GM19438 (cell line): ENCODE measurements around the gene RNF150.

Experiments used
- ATAC-seq: cut with Tn5 transposase; IDR thresholded peaks from one replicate; pipeline ENCODE4 v1.9.1; 2021; ENCODE audit warnings: low read depth; ENCODE audit not compliant: unreplicated experiment

Gene RNF150

GRCh38 chr4:140989944-140990343 lies 143.3 kb downstream of the RNF150 start:
- ATAC-seq, result no peak

GRCh38 chr4:140986045-140986444 lies 147.2 kb downstream of the RNF150 start:
- no peak for ATAC-seq

GRCh38 chr4:140982613-140983340 lies 150.5 kb downstream of the RNF150 start:
- ATAC-seq, result no peak

GRCh38 chr4:140980426-140981200 lies 152.7 kb downstream of the RNF150 start:
- ATAC-seq, result no peak

- no peak for ATAC-seq
Measured at GRCh38 chr4:140976768-140977167, 156.5 kb downstream of the RNF150 start.

- ATAC-seq, result no peak
Measured at GRCh38 chr4:140971077-140971792, 162.0 kb downstream of the RNF150 start.

- ATAC-seq, result no peak
Measured at GRCh38 chr4:140969296-140969695, 164.0 kb downstream of the RNF150 start.

GRCh38 chr4:140968371-140968770 lies 164.9 kb downstream of the RNF150 start:
- no peak for ATAC-seq

GRCh38 chr4:140963883-140964282 lies 169.4 kb downstream of the RNF150 start:
- no peak for ATAC-seq

GRCh38 chr4:140955641-140956040 lies 177.6 kb downstream of the RNF150 start:
- ATAC-seq, result no peak

GRCh38 chr4:140952717-140953116 lies 180.6 kb downstream of the RNF150 start:
- ATAC-seq, result no peak

- no peak for ATAC-seq
Measured at GRCh38 chr4:140947506-140947905, 185.8 kb downstream of the RNF150 start.

GRCh38 chr4:140945106-140945505 lies 188.2 kb downstream of the RNF150 start:
- no peak for ATAC-seq

- no peak for ATAC-seq
Measured at GRCh38 chr4:140944572-140944971, 188.7 kb downstream of the RNF150 start.

- ATAC-seq, result no peak
Measured at GRCh38 chr4:140944199-140944515, 189.1 kb downstream of the RNF150 start.

- ATAC-seq, result no peak
Measured at GRCh38 chr4:140943486-140944198, 189.6 kb downstream of the RNF150 start.

- no peak for ATAC-seq
Measured at GRCh38 chr4:140940589-140940988, 192.7 kb downstream of the RNF150 start.

GRCh38 chr4:140937866-140938265 lies 195.4 kb downstream of the RNF150 start:
- ATAC-seq, result no peak

GRCh38 chr4:140935254-140935653 lies 198.0 kb downstream of the RNF150 start:
- ATAC-seq, result no peak

GRCh38 chr4:140932501-140933045 lies 200.7 kb downstream of the RNF150 start:
- no peak for ATAC-seq

GRCh38 chr4:140931911-140932310 lies 201.4 kb downstream of the RNF150 start:
- no peak for ATAC-seq
